Activated gamma-delta T cell (primary cell): ENCODE measurements around the gene CROCC2.

Source experiments
- DNase-seq: peaks from one replicate; lab custom pipeline; 2025; lab: John Stamatoyannopoulos, UW

CROCC2 gene

GRCh38 chr2:240956171-240956934, 50.2 kb downstream of the CROCC2 start:
- no peak for DNase-seq

DNA sequence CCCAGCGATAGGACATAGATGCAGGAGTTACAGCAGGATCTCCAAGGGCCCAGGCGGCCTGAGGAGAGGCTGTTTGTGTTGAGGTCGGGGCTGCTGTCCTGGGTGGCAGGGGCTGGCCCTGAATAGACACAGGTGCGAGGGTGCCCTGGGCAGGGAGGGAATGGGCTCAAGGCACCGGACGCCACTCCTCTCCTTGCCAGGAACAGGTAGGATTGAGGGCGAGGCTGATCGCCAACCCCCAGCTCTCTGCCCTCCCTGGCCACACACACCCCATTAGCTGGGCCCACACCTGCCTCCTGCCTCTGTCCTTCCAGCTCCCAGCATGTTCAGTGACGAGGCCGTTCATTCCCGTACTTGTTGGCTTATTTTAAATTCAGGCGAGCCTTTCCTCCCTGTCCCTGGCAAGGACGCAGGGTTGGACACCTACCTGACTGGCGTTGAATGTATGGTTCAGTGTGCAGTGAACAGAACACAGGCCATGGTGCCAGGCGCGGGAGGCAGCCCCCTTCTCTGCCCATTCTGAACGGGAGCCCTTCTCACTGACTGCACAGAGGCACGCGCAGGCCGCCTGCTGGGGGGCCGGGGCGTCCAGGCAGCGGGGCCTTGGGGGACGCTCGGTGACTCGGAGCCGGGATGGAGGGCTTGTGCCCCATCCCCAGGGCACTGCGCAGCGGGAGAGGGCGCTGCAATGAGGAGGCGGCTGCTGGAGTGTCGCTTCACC, 51.0 kb downstream of the CROCC2 start:
- DNase-seq = no peak

DNA sequence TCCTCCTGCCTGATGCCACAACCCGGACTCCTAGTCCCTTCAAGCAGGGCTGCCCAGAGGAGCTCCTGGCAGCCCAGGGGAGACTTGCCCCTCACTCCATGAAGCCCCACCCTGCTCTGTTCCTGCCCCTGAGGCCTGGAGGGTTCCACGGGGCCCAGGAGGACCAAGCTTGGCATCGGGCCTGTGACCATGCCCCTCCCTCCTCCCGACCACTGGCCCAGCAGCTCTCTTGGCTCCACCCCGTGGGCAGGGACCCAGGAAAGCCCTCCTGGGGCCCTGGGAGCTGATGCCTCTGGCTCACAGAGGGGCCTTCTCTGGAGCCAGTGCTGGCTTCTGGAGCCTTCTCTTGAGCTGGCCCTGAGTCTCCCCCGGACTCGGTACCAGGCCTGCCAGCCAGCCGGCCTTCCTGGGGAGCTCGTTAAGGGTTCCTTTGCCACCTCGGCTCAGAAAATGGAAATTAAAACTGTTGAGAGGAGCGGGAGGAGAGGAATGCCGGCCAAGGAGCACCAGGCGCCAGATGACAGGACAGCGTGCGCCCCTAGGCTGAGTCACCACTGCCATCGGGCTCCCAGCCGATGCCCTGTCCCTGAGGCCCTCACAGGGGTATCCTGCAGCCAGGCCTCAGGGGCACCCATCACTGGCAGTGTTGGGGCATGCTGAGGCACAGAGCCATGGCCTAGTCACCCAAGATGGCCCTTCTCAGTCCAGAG, 51.7 kb downstream of the CROCC2 start:
- no peak for DNase-seq

DNA sequence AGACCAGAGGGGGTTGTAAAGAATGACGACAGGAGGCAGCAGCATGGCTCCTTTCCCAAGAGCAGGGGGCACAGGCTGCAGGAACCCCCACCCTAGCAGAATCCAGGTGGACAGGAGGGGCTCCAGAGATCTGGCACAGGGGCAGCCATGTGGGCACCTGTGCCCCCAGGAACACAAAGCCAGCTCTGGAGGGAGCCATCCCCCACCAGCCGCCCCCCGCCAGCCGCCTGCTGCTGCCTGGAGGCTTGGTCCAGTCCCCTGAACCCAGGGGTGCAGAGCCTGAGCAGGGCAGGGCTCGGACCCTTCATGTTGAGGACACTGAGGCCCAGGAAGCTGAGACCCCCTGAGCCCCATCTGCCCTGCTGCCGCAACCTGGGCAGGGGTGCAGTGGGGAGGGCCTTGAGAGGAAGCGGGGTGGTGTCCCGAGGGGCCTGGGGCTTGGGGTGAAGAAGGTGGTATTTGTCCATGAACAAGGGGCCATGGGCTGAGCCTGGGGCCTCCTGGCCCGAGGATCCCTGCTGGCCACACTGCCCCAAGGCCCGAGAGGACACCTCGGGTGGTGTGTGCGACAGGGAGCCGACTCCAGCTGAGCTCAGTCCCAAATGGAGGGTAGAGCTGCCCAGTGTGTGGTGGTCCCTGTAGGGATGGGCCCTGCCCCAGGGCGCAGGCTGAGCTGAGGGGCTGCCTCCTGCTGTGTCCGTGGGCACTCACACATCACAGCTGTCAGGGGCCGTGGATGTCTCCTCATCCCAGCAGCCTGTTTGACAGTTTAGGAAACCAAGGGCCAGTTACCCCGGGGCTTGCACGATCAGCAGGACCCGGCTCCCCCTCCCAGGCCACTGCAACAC, 52.5 kb downstream of the CROCC2 start:
- DNase-seq = no peak

DNA sequence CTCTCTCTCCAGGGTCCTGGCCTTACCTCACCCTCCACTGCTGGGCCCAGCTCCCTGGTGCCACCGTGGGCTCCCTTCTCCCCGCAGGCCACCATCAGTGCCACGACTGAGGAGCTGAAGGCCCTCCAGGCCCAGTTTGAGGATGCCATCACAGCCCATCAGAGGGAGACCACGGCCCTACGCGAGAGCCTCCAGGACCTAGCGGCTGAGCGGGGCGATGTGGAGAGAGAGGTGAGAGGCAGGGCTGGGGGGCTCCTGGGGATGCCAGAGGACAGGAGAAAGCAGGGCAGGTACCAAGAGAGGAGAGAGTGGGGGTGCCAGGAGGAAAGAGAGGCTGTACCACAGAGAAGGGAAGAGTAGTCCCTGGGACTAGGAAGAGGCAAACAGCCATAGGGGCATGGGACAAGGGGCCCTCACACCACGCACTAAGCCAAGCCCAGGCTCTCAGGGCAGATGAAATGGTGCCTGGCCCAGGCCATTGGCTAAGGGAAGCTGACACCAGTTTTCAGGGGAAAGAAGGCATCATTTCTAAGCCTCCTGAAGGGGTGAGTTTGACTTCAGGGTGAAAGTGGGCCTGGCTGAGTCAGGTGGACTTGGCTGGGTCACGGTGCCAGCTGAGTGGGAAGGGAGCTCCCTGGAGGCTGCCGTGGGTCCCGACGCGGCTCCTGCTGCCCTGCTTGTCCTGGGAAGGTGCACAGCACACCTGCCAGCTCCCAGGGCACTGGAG, 53.2 kb downstream of the CROCC2 start:
- DNase-seq = no peak

GRCh38 chr2:240959941-240960308, 53.8 kb downstream of the CROCC2 start:
- no peak for DNase-seq

GRCh38 chr2:240960309-240960970, 54.3 kb downstream of the CROCC2 start:
- DNase-seq = no peak

GRCh38 chr2:240960971-240961876, 55.1 kb downstream of the CROCC2 start:
- DNase-seq = no peak

DNA sequence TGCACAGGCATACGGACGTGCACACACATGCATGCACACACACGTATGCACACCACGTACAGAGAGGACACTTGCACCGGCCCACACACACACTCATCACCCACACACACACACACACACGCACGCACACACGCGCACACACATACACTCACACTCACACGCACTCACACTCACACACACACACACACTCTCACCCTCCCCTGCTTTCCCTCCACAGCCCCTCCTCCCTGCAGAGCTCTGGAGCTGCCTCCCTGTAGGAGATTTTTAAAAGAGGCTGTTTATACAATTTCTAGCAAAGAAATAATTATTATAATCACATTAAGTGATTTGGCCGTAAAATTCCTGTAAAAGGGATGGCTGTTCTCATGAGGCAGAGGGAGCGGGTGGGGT, 55.8 kb downstream of the CROCC2 start:
- DNase-seq = no peak

GRCh38 chr2:240962300-240963064, 56.3 kb downstream of the CROCC2 start:
- DNase-seq = no peak

DNA sequence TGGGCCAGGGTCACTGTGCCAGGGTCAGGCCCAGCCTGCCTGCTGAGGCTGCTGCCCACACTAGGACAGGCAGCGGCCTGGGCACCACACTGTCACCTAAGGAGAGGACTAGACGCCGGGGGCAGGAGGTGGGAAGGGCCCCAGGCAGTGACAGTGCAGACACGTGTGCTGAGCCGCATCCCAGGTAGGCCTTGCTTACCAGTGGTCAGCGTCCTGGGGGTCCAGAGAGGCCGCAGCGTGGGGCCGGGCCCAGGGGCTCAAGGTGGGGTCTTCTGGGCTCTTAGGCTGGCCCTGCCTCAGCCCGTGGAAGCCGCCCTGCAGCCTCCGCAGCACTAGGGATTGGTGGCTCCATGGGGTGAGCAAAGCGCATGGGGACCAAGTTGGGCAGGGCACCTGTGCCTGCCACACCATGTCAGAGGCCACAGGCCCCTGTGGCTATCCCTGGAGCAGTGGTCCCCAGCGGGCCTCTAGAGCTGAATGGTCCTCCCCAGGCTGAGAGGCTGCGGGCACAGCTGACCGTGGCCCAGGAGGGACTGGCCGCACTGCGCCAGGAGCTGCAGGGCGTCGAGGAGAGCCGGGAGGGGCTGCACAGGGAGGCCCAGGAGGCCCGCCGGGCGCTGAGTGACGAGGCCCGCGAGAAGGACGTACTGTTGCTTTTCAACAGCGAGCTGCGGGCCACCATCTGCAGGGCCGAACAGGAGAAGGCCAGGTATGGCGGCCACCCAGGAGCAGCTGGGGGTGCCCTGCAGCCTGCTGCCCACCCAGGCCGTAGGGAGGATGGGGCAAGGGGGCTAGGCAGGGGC, 57.1 kb downstream of the CROCC2 start:
- DNase-seq = no peak

DNA sequence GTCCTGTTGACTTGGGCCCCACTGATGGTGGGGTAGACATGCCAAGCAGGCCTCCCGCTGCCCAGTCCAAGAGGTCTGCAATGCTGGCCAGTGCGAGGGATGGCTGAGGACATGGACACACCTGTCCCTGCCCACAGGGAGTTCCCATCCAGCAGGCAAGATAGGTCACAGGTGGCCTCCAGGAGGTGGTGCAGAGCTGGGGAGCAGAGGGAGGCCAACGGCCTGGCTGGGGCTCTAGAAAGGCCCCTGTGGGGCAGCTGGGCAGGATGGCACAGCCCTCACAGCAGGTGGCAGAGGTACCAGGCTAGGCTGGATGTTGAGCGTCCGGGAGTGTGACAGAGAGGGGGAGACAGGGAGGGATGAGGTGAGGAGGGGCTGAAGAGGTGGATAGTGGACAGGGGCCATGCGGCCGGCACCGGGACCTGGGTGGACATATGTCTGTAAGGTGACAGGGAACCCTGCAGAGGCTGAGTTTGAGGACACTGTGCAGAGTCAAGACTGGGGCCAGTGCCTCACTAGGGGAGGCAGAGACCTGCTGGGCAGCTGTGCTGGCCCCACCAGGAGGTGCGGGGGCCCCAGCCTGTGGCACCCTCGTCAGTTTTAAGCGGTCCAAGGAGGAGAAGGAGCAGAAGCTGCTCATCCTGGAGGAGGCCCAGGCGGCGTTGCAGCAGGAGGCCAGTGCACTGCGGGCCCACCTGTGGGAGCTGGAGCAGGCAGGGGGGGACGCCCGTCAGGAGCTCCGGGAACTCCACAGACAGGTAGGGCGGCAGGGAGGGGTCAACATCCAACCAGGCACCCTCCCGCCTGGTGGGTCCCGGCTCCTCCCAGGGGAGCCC, 58.0 kb downstream of the CROCC2 start:
- no peak for DNase-seq

DNA sequence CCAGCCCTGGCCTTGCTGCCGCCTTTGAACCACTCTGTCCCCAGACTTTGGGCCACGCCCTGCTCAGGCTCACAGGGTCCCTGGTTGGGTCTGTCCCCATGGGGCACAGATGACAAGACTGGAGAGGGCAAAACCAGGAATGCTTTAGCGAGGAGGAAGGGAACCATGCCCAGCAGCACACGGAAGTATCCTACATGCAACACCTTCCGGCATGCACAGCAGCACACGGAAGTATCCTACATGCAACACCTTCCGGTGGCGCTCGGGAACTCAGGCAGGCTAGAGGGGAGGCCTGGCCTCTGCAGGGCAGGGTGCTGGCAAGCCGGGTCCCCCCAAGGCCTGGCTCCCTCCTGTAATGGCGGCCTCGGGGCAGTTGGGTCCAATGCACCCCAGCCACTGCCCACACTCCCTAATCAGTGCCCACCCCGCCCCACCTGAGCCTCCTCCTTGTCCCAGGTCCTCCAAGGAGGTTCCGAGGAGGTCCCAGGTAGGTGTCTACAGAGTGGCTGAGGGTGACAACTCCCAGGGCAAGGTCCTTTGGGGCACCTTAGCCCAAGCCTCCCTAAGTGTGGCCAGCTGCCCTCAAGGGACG, 58.7 kb downstream of the CROCC2 start:
- no peak for DNase-seq

GRCh38 chr2:240965296-240965904, 59.3 kb downstream of the CROCC2 start:
- no peak for DNase-seq

DNA sequence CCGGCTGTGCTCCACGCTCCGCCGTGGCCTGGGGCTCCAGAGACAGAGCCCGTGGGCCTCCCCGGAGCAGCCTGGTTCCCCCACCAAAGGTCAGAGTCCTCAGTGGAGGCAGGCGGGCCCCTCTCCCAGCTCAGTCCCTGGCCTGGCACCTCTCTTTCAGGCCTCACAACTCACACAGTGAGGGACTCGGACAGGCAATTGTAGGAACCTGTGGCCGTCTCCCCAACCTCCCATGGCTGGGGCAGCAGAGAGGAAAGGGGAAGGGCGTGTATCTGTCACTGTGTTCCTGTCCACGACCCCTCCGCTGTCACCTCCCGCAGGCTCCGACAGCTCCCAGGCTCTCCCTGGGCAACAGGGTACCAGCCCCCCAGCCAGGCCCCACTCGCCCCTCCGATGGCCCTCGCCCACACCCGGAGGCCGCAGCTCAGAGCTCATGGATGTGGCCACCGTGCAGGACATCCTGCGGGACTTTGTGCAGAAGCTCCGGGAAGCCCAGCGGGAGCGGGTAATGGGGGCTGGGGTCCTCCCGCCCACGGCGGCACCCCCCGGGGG, 59.8 kb downstream of the CROCC2 start:
- DNase-seq = no peak

- no peak for DNase-seq
Observed at GRCh38 chr2:240966457-240966905, 60.3 kb downstream of the CROCC2 start.
